ENCODE measurements around the gene ZBTB43. TPM values are rescaled to one million over a fixed set of nuclear protein-coding genes. Genes with fewer than 3 reads are reported as not detected.

Gene ZBTB43
- total and polyA plus RNA-seq, 2 experiments from 2014 or later, result 9.7 to 11.8 TPM

- H3K27me3 Mint-ChIP-seq (ENCODE audit: insufficient read depth, low read depth, poor library complexity), result peaks cover 2% of the 10 kb centered on the region
- H3K4me3 Mint-ChIP-seq, result no peak overlapping the region
- Histone ChIP-seq H3K27ac (ENCODE audit: low read depth) (no peak overlapping the region), H3K36me3 (ENCODE audit: insufficient read depth) (peaks cover 7% of the 10 kb centered on the region; the same call in 1 of the 2 replicates), H3K9me2 (ENCODE audit: insufficient read depth) (no peaks in the 10 kb centered on the region; the same call in 1 of the 2 replicates), H3K4me3 (no peak overlapping the region), H3F3A (replicated peaks; ENCODE audit: low read depth) (no peaks in the 10 kb centered on the region), H3K27me3 (ENCODE audit: insufficient read depth) (no peaks in the 10 kb centered on the region), H3K4me1 (ENCODE audit: insufficient read depth) (no peaks in the 10 kb centered on the region), H2AFZ (no peak overlapping the region), H3K4me2 (no peak overlapping the region), H3K79me2 (replicated peaks; ENCODE audit: insufficient read depth) (peaks cover 73% of the 10 kb centered on the region), H4K20me1 (replicated peaks; ENCODE audit: insufficient read depth) (no peaks in the 10 kb centered on the region; the same call in none of the 2 replicates)
- H3K9me3 Mint-ChIP-seq, result peaks cover 32% of the 10 kb centered on the region
- ATAC-seq, result no peak
- no peak for DNase-seq (ENCODE audit: low spot score)
- TF ChIP-seq ZNF331 (CRISPR knock-in tag; IDR thresholded peaks at IDR 0.05; ENCODE audit: low read depth) (no peak), EZH2 (IDR thresholded peaks at IDR 0.05; ENCODE audit: low read depth, unreplicated experiment) (no peak), STAT1 (IDR thresholded peaks at IDR 0.05; ENCODE audit: unreplicated experiment) (no peak), POLR2AphosphoS5 (IDR thresholded peaks at IDR 0.05; ENCODE audit: low read depth) (no peak)
- TF ChIP-seq, protein P1, sequence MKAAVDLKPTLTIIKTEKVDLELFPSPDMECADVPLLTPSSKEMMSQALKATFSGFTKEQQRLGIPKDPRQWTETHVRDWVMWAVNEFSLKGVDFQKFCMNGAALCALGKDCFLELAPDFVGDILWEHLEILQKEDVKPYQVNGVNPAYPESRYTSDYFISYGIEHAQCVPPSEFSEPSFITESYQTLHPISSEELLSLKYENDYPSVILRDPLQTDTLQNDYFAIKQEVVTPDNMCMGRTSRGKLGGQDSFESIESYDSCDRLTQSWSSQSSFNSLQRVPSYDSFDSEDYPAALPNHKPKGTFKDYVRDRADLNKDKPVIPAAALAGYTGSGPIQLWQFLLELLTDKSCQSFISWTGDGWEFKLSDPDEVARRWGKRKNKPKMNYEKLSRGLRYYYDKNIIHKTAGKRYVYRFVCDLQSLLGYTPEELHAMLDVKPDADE (IDR thresholded peaks at IDR 0.05), result no peak
- no peak overlapping the region for H3K27ac Mint-ChIP-seq
- H3K4me1 Mint-ChIP-seq, result no peaks in the 10 kb centered on the region
- H3K36me3 Mint-ChIP-seq (ENCODE audit: low read depth), result peaks cover 71% of the 10 kb centered on the region
Observed at GRCh38 chr9:126818482-126818881, 13.6 kb downstream of the ZBTB43 start.

GRCh38 chr9:126819482-126819881 is 14.6 kb downstream of the ZBTB43 start:
- H3K4me2 ChIP-seq, result no peak overlapping the region
- peaks cover 30% of the 10 kb centered on the region for H3K9me3 Mint-ChIP-seq
- peaks cover 64% of the 10 kb centered on the region for H3K79me2 ChIP-seq (replicated peaks; ENCODE audit: insufficient read depth)
- H4K20me1 ChIP-seq (replicated peaks; ENCODE audit: insufficient read depth), result peaks cover 1% of the 10 kb centered on the region
- no peaks in the 10 kb centered on the region for H3K4me1 Mint-ChIP-seq
- H3K9me2 ChIP-seq (ENCODE audit: insufficient read depth), result no peaks in the 10 kb centered on the region; the same call in 1 of the 2 replicates
- ATAC-seq, result no peak
- no peak overlapping the region for H3K4me3 ChIP-seq
- no peak overlapping the region for H3K4me3 Mint-ChIP-seq
- no peak overlapping the region for H3K27ac Mint-ChIP-seq
- H2AFZ ChIP-seq, result no peak overlapping the region
- H3K27me3 ChIP-seq (ENCODE audit: insufficient read depth), result no peaks in the 10 kb centered on the region
- no peaks in the 10 kb centered on the region for H3K4me1 ChIP-seq (ENCODE audit: insufficient read depth)
- peaks cover 63% of the 10 kb centered on the region for H3K36me3 Mint-ChIP-seq (ENCODE audit: low read depth)
- peaks cover 2% of the 10 kb centered on the region for H3K27me3 Mint-ChIP-seq (ENCODE audit: insufficient read depth, low read depth, poor library complexity)
- no peaks in the 10 kb centered on the region for H3F3A ChIP-seq (replicated peaks; ENCODE audit: low read depth)
- no peak overlapping the region for H3K27ac ChIP-seq (ENCODE audit: low read depth)
- peaks cover 4% of the 10 kb centered on the region; the same call in 1 of the 2 replicates for H3K36me3 ChIP-seq (ENCODE audit: insufficient read depth)
- no peak for DNase-seq (ENCODE audit: low spot score)
- TF ChIP-seq, protein P2, sequence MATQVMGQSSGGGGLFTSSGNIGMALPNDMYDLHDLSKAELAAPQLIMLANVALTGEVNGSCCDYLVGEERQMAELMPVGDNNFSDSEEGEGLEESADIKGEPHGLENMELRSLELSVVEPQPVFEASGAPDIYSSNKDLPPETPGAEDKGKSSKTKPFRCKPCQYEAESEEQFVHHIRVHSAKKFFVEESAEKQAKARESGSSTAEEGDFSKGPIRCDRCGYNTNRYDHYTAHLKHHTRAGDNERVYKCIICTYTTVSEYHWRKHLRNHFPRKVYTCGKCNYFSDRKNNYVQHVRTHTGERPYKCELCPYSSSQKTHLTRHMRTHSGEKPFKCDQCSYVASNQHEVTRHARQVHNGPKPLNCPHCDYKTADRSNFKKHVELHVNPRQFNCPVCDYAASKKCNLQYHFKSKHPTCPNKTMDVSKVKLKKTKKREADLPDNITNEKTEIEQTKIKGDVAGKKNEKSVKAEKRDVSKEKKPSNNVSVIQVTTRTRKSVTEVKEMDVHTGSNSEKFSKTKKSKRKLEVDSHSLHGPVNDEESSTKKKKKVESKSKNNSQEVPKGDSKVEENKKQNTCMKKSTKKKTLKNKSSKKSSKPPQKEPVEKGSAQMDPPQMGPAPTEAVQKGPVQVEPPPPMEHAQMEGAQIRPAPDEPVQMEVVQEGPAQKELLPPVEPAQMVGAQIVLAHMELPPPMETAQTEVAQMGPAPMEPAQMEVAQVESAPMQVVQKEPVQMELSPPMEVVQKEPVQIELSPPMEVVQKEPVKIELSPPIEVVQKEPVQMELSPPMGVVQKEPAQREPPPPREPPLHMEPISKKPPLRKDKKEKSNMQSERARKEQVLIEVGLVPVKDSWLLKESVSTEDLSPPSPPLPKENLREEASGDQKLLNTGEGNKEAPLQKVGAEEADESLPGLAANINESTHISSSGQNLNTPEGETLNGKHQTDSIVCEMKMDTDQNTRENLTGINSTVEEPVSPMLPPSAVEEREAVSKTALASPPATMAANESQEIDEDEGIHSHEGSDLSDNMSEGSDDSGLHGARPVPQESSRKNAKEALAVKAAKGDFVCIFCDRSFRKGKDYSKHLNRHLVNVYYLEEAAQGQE (IDR thresholded peaks at IDR 0.05; ENCODE audit: unreplicated experiment), result no peak
- TF ChIP-seq, protein P1 (IDR thresholded peaks at IDR 0.05), result no peak
- TF ChIP-seq CTCF (conservative IDR thresholded peaks at IDR 0.05; ENCODE audit: low read depth in 2 of 2) (no peak), NANOG (IDR thresholded peaks at IDR 0.05; ENCODE audit: borderline replicate concordance) (no peak), CREB1 (CRISPR knock-in tag; IDR thresholded peaks at IDR 0.05; ENCODE audit: low read depth) (no peak), POLR2AphosphoS5 (IDR thresholded peaks at IDR 0.05; ENCODE audit: low read depth) (no peak), ZNF114 (CRISPR knock-in tag; IDR thresholded peaks at IDR 0.05) (no peak), EZH2 (IDR thresholded peaks at IDR 0.05; ENCODE audit: low read depth, unreplicated experiment) (no peak), STAT1 (IDR thresholded peaks at IDR 0.05; ENCODE audit: unreplicated experiment) (no peak), ZNF331 (CRISPR knock-in tag; IDR thresholded peaks at IDR 0.05; ENCODE audit: low read depth) (no peak)

Measured in GM23338 (cell line).